Psoas muscle (tissue), 8 donors: ENCODE measurements around the gene ZNF385C. TPM values are rescaled to one million over a fixed set of nuclear protein-coding genes. Genes with fewer than 3 reads are reported as not detected.

Source experiments
- ATAC-seq, 4 donors: fragments of 200-7000 bp; cut with Tn5 transposase; one replicate each; pipeline ENCODE4 v1.9.1; 2020; ENCODE audit warnings: moderate library complexity in 3 of 4, mild to moderate bottlenecking in 2 of 4
- DNase-seq, 2 donors: peaks; one replicate each; pipeline ENCODE4 v3.0.0-alpha.2; 2020
- H3K27ac ChIP-seq: fragments of 200-600 bp; one replicate; pipeline ENCODE4 v1.8.0; 2022
- H3K27me3 ChIP-seq, 3 donors: fragments of 200-600 bp in 1 of 3; one replicate each; pipeline versions ENCODE4 v1.6.1 to v1.8.0; 2013 to 2022; ENCODE audit warnings: low read length in 2 of 3, mild to moderate bottlenecking in 2 of 3, moderate library complexity in 1 of 3; ENCODE audit not compliant: insufficient read depth in 3 of 3
- H3K36me3 ChIP-seq, 2 donors: fragments of 200-600 bp in 1 of 2; one replicate each; pipeline versions ENCODE4 v1.6.1 to v1.8.0; 2013 to 2022; ENCODE audit warnings: low read depth in 1 of 2, mild to moderate bottlenecking in 1 of 2, moderate library complexity in 1 of 2; ENCODE audit not compliant: insufficient read depth in 1 of 2
- H3K4me1 ChIP-seq: fragments of 200-600 bp; one replicate; pipeline ENCODE4 v1.8.0; 2022
- H3K4me3 ChIP-seq: fragments of 200-600 bp; one replicate; pipeline ENCODE4 v1.8.0; 2022; ENCODE audit warnings: mild to moderate bottlenecking
- H3K9me3 ChIP-seq: fragments of 200-600 bp; one replicate; pipeline ENCODE4 v1.8.0; 2022
- CTCF ChIP-seq: fragments of 200-600 bp; IDR thresholded peaks from one replicate; pipeline ENCODE4 v1.8.0; 2022; ENCODE audit warnings: antibody characterized with exemption
- WGBS, 3 donors: extraction: QIAGEN DNeasy Blood & Tissue Kit; methylation state at CpG; one replicate each; pipeline versions ENCODE4 v1.1.6 to v1.1.7; 2013; 5-methylcytosine and 5-hydroxymethylcytosine counted together
- intact Hi-C, 2 donors: fragments of 100-400 bp; cut with DNase I; formaldehyde crosslinking; loops; one replicate each; pipeline versions ENCODE4 v1.11.0 to v1.14.2; 2022
- polyA plus RNA-seq, 3 donors: library from polyadenylated mRNA; stranded (reverse); fragments of 200-250 nt; gene quantifications; one replicate each; pipeline ENCODE4 v1.2.3, GENCODE V29; 2013
- total RNA-seq, 4 donors: library from RNA; stranded (reverse); fragmentation: NEBNext Ultra II Directional in 2 of 4; extraction: Animal tissue kit (Norgen Biotek cat#: 25700) in 2 of 4; gene quantifications; one replicate each; pipeline versions ENCODE4 v1.2.1 to v1.2.4, GENCODE V29; 2021 to 2023
- donor health status: healthy with polysubstance abuse.
- donor health status: DM: no; HTN: no; CAD: no; lungs with moderate emphysema.
- donor health status: Bipolar disorder and iron deficiency.
- donor health status: healthy.
- donor health status: DM: yes; HTN: yes; CAD: no.
- donor health status: DM: no; HTN: no; CAD: no.
- donor health status: DM: no; HTN: no; CAD: no.
- donor health status: DM: yes; HTN: yes; CAD: no.

ZNF385C gene
- total and polyA plus RNA-seq, 7 donors, result 0.22 to 9.2 (median 0.50) TPM

- Histone ChIP-seq H3K4me3 (no peak overlapping the region), H3K27me3 (peaks cover 0 to 2% (median 0%) of the 10 kb centered on the region in 3 donors), H3K4me1 (peaks cover 4% of the 10 kb centered on the region), H3K36me3 (no peaks in the 10 kb centered on the region), H3K27ac (no peak overlapping the region), H3K9me3 (no peaks in the 10 kb centered on the region)
- WGBS, 3 donors, result 30 to 50% (median 41%) methylated on average over 11 to 12 of the region's 12 CpGs
- ATAC-seq, result no peak
- no peak for TF ChIP-seq CTCF
- no peak for DNase-seq
- intact Hi-C loops, result no loop called here
Measured at GRCh38 chr17:42053731-42054500, 44.4 kb downstream of the ZNF385C start.

GRCh38 chr17:42052346-42052877 lies 45.9 kb downstream of the ZNF385C start:
- intact Hi-C loops, result no loop called here
- DNase-seq, result no peak
- Histone ChIP-seq H3K4me3 (no peak overlapping the region), H3K4me1 (peaks cover 4% of the 10 kb centered on the region), H3K36me3 (no peaks in the 10 kb centered on the region), H3K27ac (no peak overlapping the region), H3K9me3 (no peaks in the 10 kb centered on the region), H3K27me3 (peaks cover 0 to 2% (median 0%) of the 10 kb centered on the region in 3 donors)
- WGBS, 3 donors, result 82 to 84% (median 83%) methylated on average over 6 of the region's 6 CpGs
- no peak for TF ChIP-seq CTCF
- ATAC-seq, result no peak

- H3K27ac ChIP-seq, result no peak overlapping the region
- H3K4me3 ChIP-seq, result no peak overlapping the region
- TF ChIP-seq CTCF, result no peak
- ATAC-seq, result no peak
- no peak for DNase-seq
- 88 to 92% (median 89%) methylated on average over 7 of the region's 7 CpGs for WGBS, 3 donors
- H3K36me3 ChIP-seq, result no peaks in the 10 kb centered on the region
- peaks cover 4% of the 10 kb centered on the region for H3K4me1 ChIP-seq
- no peaks in the 10 kb centered on the region for H3K9me3 ChIP-seq
- peaks cover 0 to 2% (median 0%) of the 10 kb centered on the region in 3 donors for H3K27me3 ChIP-seq
- intact Hi-C loops, result no loop called here
Measured at GRCh38 chr17:42051645-42052044, 46.6 kb downstream of the ZNF385C start.

- Histone ChIP-seq H3K27me3 (peaks cover 0 to 2% (median 0%) of the 10 kb centered on the region in 3 donors), H3K4me3 (peak overlapping the region; percentile 85), H3K27ac (no peak overlapping the region), H3K9me3 (no peaks in the 10 kb centered on the region), H3K4me1 (peaks cover 4% of the 10 kb centered on the region), H3K36me3 (no peaks in the 10 kb centered on the region)
- 61 to 67% (median 63%) methylated on average over 8 of the region's 8 CpGs for WGBS, 3 donors
- intact Hi-C loops, result no loop called here
- no peak for ATAC-seq
- DNase-seq, result no peak
- TF ChIP-seq CTCF, result no peak
Measured at GRCh38 chr17:42051013-42051400, 47.3 kb downstream of the ZNF385C start.
